ENCODE data around the gene BAIAP2L2. TPM values are rescaled to one million over a fixed set of nuclear protein-coding genes. Genes with fewer than 3 reads are reported as not detected.

The BAIAP2L2 gene
- polyA plus RNA-seq, 5 donors, result 0.50 to 1.4 (median 0.81) TPM

GRCh38 chr22:38107692-38108515, 2.6 kb downstream of the BAIAP2L2 start:
- DNase-seq, result no peak

- DNase-seq, result no peak
Observed at GRCh38 chr22:38106814-38107578, 3.5 kb downstream of the BAIAP2L2 start.

- no peak for DNase-seq
Observed at GRCh38 chr22:38104084-38104483, 6.4 kb downstream of the BAIAP2L2 start.

GRCh38 chr22:38103641-38104040, 6.8 kb downstream of the BAIAP2L2 start:
- no peak for DNase-seq

GRCh38 chr22:38098410-38099249, 11.9 kb downstream of the BAIAP2L2 start:
- no peak for DNase-seq

- DNase-seq, result no peak
Observed at GRCh38 chr22:38097557-38098409, 12.7 kb downstream of the BAIAP2L2 start.

GRCh38 chr22:38097058-38097457, 13.4 kb downstream of the BAIAP2L2 start:
- no peak for DNase-seq

GRCh38 chr22:38089474-38089851, 21.0 kb downstream of the BAIAP2L2 start:
- DNase-seq, result no peak

- DNase-seq, result no peak
Observed at GRCh38 chr22:38088629-38089473, 21.6 kb downstream of the BAIAP2L2 start.

- DNase-seq, result no peak
Observed at GRCh38 chr22:38087855-38088254, 22.6 kb downstream of the BAIAP2L2 start.

GRCh38 chr22:38086942-38087341, 23.5 kb downstream of the BAIAP2L2 start:
- DNase-seq, result no peak

- no peak for DNase-seq
Observed at GRCh38 chr22:38086001-38086845, 24.3 kb downstream of the BAIAP2L2 start.

- DNase-seq, result no peak
Observed at GRCh38 chr22:38085501-38085900, 25.0 kb downstream of the BAIAP2L2 start.

GRCh38 chr22:38085056-38085455, 25.4 kb downstream of the BAIAP2L2 start:
- no peak for DNase-seq

GRCh38 chr22:38083931-38084631, 26.4 kb downstream of the BAIAP2L2 start, which contains the start of gene SLC16A8:
Gene SLC16A8, minus strand, starts transcription at chr22:38084184. Its CDS starts 1,311 bp downstream, at chr22:38082873.
- no peak for DNase-seq

GRCh38 chr22:38082986-38083710, 27.3 kb downstream of the BAIAP2L2 start:
- no peak for DNase-seq

GRCh38 chr22:38081941-38082828, 28.3 kb downstream of the BAIAP2L2 start:
- DNase-seq, result no peak

Measured in right lung (tissue), 5 donors.